D721Med (cell line): ENCODE results near the gene LAMC1.
A peak's percentile ranks its signal among the peaks of the same experiment; 100 is the strongest.

Experiments used
- DNase-seq: peaks from one replicate; pipeline ENCODE4 v3.0.0; 2011; ENCODE audit warnings: low spot score; ENCODE audit not compliant: insufficient read length
- FAIRE-seq: peaks from 2 replicates; lab custom pipeline; 2011; peaks lifted over from hg19 to GRCh38; lab: Jason Lieb, UNC
- TF ChIP-seq, protein P1 (sequence below): IDR thresholded peaks from 2 replicates; pipeline ENCODE4 v1.5.1; 2012; ENCODE audit warnings: mild to moderate bottlenecking, control low read depth; ENCODE audit not compliant: insufficient read depth; ENCODE audit errors: missing control alignments

The LAMC1 gene

DNA sequence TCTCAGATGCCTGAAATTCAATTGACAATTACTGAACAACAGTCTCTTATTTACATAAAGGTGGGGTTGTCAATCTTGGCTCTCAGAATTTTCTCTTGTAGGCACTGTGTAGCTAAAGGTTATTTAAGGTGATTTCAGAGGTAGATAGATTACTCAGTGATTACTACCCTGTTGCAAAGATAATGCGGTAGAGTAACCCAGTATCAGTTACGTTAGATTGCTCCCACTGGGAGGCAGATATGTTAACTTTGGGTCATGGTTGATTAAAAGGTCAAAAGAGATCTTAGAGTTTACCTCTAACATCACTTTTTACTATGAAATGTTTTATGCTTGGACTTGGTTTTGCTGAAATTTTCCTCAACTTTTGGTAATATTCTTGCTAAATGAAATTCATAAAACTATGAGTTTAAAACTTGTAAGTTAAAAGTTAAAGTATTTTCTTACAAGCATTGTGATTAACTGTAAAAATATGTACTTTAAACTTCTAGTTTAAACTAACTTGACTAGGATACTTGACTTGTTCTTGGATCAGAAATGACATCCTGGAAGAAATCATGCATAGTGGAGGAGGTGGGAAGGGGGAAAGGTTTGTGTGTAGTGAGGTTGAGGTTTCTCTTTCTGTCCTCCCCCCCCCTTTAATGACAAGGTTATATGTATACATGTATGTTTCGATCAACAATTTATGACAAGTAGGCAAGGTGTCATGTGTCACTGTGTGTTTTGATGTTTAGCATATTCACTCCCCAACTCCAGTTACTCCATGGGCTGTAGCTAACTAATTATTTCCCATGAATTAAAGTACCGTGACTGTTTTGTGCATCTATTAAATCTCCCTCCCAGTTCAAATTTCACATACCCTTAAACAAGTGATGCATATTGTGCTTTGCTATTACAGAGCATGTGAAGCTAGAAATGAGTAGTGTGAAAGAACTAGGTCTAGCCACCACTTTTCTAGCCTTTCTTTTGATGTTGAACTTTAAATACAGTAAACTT lies 2.9 kb downstream of the LAMC1 start:
- peak; percentile 41 for FAIRE-seq
- TF ChIP-seq, protein P1, sequence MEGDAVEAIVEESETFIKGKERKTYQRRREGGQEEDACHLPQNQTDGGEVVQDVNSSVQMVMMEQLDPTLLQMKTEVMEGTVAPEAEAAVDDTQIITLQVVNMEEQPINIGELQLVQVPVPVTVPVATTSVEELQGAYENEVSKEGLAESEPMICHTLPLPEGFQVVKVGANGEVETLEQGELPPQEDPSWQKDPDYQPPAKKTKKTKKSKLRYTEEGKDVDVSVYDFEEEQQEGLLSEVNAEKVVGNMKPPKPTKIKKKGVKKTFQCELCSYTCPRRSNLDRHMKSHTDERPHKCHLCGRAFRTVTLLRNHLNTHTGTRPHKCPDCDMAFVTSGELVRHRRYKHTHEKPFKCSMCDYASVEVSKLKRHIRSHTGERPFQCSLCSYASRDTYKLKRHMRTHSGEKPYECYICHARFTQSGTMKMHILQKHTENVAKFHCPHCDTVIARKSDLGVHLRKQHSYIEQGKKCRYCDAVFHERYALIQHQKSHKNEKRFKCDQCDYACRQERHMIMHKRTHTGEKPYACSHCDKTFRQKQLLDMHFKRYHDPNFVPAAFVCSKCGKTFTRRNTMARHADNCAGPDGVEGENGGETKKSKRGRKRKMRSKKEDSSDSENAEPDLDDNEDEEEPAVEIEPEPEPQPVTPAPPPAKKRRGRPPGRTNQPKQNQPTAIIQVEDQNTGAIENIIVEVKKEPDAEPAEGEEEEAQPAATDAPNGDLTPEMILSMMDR = no peak
- DNase-seq = no peak

DNA sequence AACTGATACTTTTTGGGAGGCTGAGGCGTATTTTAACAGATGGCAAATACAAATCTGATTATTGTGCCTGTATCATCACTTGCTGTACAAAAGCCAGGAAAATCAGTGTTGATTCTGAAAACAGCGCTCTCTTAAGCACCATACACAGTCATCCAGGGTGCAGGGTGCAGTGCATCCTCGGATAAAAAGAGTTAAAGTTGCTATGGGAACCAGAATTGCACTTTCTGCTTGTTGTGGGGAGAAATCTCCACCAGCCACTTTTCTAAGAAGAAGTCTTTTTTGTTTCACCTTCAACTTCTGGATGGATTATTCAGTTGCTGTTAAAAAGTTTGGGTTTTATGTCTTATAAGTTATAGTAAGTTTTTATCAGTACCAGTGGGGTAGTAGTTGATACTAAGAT lies 3.8 kb downstream of the LAMC1 start:
- TF ChIP-seq, protein P1 = no peak
- DNase-seq (no peak), FAIRE-seq (no peak)

DNA sequence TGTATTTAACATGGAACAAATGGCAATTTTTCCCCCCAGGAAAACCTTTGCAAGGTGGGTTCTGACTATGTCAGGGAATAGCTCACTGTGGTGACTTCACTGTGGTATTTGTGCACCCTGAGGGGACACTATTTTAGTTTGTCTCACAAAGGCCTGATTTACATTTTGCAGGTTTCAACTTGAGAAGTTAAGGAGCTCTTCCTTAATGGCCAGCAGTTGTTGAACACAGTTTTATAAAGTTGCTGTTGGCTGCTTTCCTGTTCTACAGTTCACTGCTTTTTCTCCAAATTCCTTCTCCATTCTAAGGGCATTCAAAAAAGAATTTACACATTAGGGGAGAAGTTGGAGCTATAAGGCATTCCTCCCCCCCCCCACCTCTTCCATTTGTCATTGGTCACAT lies 4.6 kb downstream of the LAMC1 start:
- FAIRE-seq (no peak), DNase-seq (no peak)
- TF ChIP-seq, protein P1 = no peak

DNA sequence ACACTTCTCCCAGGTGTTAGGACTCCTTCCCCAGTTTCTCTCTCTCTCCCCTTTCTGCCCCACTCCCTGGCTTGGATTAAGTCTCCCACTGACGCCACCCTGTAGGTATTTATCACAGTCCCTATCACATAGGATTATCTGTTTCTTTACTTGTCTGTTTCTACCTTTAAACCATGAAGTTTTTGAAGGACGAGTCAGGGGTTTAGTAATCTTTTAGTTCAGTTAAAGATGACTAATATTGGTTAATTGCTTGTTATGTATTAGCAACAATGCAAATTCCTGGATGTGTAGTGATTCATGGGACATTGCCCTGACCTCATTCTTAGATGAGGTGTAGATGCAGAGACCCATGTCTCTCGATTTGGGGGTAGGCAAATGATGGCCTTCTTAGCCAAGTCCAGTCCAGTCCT lies 6.4 kb downstream of the LAMC1 start:
- TF ChIP-seq, protein P1 = no peak
- FAIRE-seq = no peak
- no peak for DNase-seq

DNA sequence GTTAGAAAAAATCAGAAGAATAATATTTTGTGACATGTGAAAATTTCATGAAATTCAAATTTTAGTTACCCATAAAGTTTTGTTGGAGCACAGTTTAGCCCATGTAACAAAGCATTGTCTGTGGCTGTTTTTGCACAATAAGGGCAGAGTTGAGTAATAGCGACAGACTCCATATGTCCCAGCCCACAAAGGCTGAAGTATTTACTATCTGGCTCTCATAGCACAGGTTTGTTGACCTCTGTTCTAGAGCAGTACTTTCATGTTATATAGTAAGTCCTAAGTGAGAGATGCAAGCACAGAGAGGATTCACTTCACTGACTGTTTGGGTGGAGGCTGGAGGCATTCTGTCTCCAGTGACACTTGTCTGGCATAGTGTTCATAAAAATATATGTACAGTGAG lies 6.8 kb downstream of the LAMC1 start:
- TF ChIP-seq, protein P1 = no peak
- FAIRE-seq (no peak), DNase-seq (no peak)

DNA sequence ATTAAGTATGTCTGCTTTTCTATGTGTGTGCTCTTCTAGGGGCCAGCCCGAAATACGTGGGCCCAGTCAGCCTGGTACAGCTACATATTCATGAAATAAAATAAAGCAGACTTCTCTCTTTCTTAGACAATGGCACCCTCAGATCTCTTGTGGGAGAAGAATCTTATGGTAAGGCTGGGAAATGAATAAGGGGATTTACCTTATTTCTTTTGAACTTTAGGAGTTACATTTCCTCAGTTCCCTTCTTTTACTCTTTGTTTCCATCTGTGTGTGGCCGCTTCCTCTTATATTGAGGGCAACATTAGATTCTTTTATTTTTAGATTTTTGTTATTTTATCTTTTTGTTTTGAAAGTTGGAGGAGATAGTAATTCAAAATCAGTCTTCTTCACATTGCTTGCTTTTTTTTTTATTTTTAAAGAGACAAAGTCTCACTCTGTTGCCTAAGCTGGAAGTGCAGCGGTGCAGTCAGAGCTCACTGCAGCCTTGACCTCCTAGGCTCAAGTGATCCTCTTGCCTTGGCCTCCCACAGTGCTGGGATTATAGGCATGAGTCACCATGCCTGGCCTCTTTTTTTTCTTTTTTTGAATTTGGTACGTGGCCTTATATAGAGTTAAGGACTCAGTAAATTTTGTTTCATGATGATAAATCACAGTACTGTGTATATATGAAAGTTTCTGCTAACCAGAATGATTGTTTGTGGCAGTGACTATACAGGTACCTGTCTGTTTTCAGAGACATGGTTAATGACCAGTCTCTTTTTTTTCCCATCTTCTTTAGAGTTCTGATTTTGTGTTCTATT lies 9.1 kb downstream of the LAMC1 start:
- no peak for FAIRE-seq
- TF ChIP-seq, protein P1 = no peak
- no peak for DNase-seq
